HepG2 (cell line): ENCODE data around the gene PTPRF. TPM values are rescaled to one million over a fixed set of nuclear protein-coding genes. Genes with fewer than 3 reads are reported as not detected.

Experiments used
- ATAC-seq: fragments of 200-7000 bp; cut with Tn5 transposase; 3 replicates; pipeline ENCODE4 v1.9.1; 2020; ENCODE audit warnings: mild to moderate bottlenecking, moderate library complexity
- BruUV-seq: library from RNA; stranded (reverse); fragments of 400-500 nt; replicated peaks from 2 replicates; lab custom pipeline; 2021; lab: Mats Ljungman, UMichigan
- CTCF ChIA-PET: fragments of 300-600 bp; formaldehyde crosslinking; extraction: SDS; loops from one replicate; lab custom pipeline; 2021; ENCODE audit warnings: low total read pairs, inconsistent platforms, low intra/inter-chr PET ratio; lab: Yijun Ruan, JAX
- POLR2A ChIA-PET: fragments of 350-600 bp; sonication (Branson Sonifier 250); formaldehyde crosslinking; loops from one replicate; lab custom pipeline; 2020; ENCODE audit warnings: antibody characterized with exemption, inconsistent platforms; lab: Yijun Ruan, JAX
- DNase-seq: peaks from one replicate; pipeline ENCODE4 v3.0.0-alpha.2; 2015; ENCODE audit warnings: low spot score
- FAIRE-seq: peaks from 3 replicates; lab custom pipeline; 2011; peaks lifted over from hg19 to GRCh38; lab: Jason Lieb, UNC
- H2AFZ ChIP-seq: one replicate; pipeline ENCODE4 v1.6.1; 2011; ENCODE audit warnings: low read length, inconsistent platforms
- H3K27ac ChIP-seq: fragments of 300-600 bp; 3 replicates; pipeline ENCODE4 v1.8.0; 2011; ENCODE audit warnings: mixed run types, mild to moderate bottlenecking, mixed read lengths, low read length, inconsistent platforms; ENCODE audit not compliant: insufficient read depth; ENCODE audit errors: extremely low read length
- H3K27me3 ChIP-seq, 2 experiments: fragments of 200-600 bp in 1 of 2; 2 replicates in 1 of 2; 3 replicates in 1 of 2; pipeline versions ENCODE4 v1.6.0 to v1.8.0; 2011; ENCODE audit warnings: low read length in 2 of 2, mild to moderate bottlenecking in 2 of 2, moderate library complexity in 2 of 2, inconsistent platforms in 1 of 2; ENCODE audit not compliant: insufficient read depth in 2 of 2, control insufficient read depth in 1 of 2
- H3K36me3 ChIP-seq, 2 experiments: fragments of 200-600 bp in 1 of 2; replicated peaks in 1 of 2; 2 replicates in 1 of 2; 3 replicates in 1 of 2; pipeline versions ENCODE4 v1.5.1 to v1.8.0; 2011; ENCODE audit warnings: low read length in 2 of 2, inconsistent platforms in 1 of 2; ENCODE audit not compliant: insufficient read depth in 2 of 2, control insufficient read depth in 1 of 2
- H3K4me1 ChIP-seq: 2 replicates; pipeline ENCODE4 v1.5.1; 2012; ENCODE audit warnings: low read length, inconsistent platforms; ENCODE audit not compliant: insufficient read depth
- H3K4me2 ChIP-seq: 2 replicates; pipeline ENCODE4 v1.6.0; 2011; ENCODE audit warnings: low read depth, low read length, inconsistent platforms
- H3K4me3 ChIP-seq, 3 experiments: fragments of 200-600 bp in 1 of 3; sonication (generic), shearing (Covaris generic) in 1 of 3; replicated peaks in 1 of 3; 2 replicates each; pipeline ENCODE4 v1.5.1; 2011 to 2016; ENCODE audit warnings: low read length in 3 of 3, inconsistent platforms in 2 of 3, low read depth in 2 of 3, mild to moderate bottlenecking in 2 of 3, control low read depth in 1 of 3, mixed read lengths in 1 of 3; ENCODE audit not compliant: insufficient read depth in 1 of 3
- H3K79me2 ChIP-seq: one replicate; pipeline ENCODE4 v1.6.1; 2011; ENCODE audit warnings: low read length, inconsistent platforms; ENCODE audit not compliant: insufficient read depth
- H3K9ac ChIP-seq: 2 replicates; pipeline ENCODE4 v1.6.0; 2011; ENCODE audit warnings: mild to moderate bottlenecking, low read depth, low read length, inconsistent platforms; ENCODE audit not compliant: insufficient read depth
- H3K9me3 ChIP-seq: 2 replicates; pipeline ENCODE4 v1.5.1; 2012; ENCODE audit warnings: mild to moderate bottlenecking, low read length
- H4K20me1 ChIP-seq: 2 replicates; pipeline ENCODE4 v1.6.0; 2011; ENCODE audit warnings: inconsistent platforms, mild to moderate bottlenecking, low read length, moderate library complexity; ENCODE audit not compliant: insufficient read depth
- AGO2 ChIP-seq: fragments of 200-400 bp; formaldehyde crosslinking; optimal IDR thresholded peaks from 2 replicates; pipeline ENCODE3; 2017; ENCODE audit warnings: mild to moderate bottlenecking, low read depth, low read length, moderate library complexity
- FOXO1 ChIP-seq: sonication (generic); formaldehyde crosslinking; IDR thresholded peaks from 2 replicates; pipeline ENCODE4 v1.4.0; 2020; ENCODE audit warnings: missing genetic modification reagents
- TCF7L2 ChIP-seq: IDR thresholded peaks from 2 replicates; pipeline ENCODE4 v1.6.1; 2011; ENCODE audit warnings: mild to moderate bottlenecking, low read depth, low read length, moderate library complexity
- ZBTB7B ChIP-seq: sonication (generic); formaldehyde crosslinking; IDR thresholded peaks from 2 replicates; pipeline ENCODE4 v1.4.0; 2020; ENCODE audit warnings: missing genetic modification reagents
- WGBS: methylation state at CpG from one replicate; pipeline ENCODE4 v1.1.6; 2017; ENCODE audit warnings: low lambda C conversion rate; 5-methylcytosine and 5-hydroxymethylcytosine counted together
- in situ Hi-C: cut with HindIII; loops from 2 replicates; pipeline ENCODE4 v1.10.0; 2017; ENCODE audit warnings: low pct_unique_long_range_greater_than_20kb; ENCODE audit not compliant: extremely low pct_ligation_motif_present
- intact Hi-C: fragments of 100-400 bp; cut with micrococcal nuclease; formaldehyde crosslinking; loops from one replicate; pipeline ENCODE4 v1.10.0; 2022; ENCODE audit not compliant: unreplicated experiment
- polyA plus RNA-seq, 8 experiments: library from polyadenylated mRNA; depleted of rRNA in 3 of 8; stranded (reverse) in 7 of 8; unstranded in 1 of 8; fragments of >200 nt; fragmentation: Illumina TruSeq in 4 of 8; extraction: Trizol in 4 of 8; gene quantifications; 2 replicates each; pipeline versions ENCODE4 v1.2.1 to v1.2.3, GENCODE V29; 2011 to 2016; ENCODE audit warnings: low read depth in 4 of 8, missing spikeins in 1 of 8, mixed read lengths in 1 of 8; ENCODE audit not compliant: insufficient read depth in 1 of 8
- total RNA-seq, 5 experiments: library from RNA; depleted of rRNA; stranded (reverse); fragments of >200 nt; fragmentation: Illumina TruSeq; extraction: Trizol; gene quantifications; 2 replicates each; pipeline ENCODE4 v1.2.3, GENCODE V29; 2016; ENCODE audit warnings: low read depth in 1 of 5
- TF ChIP-seq, protein P1 (sequence below): sonication (generic); formaldehyde crosslinking; IDR thresholded peaks from 2 replicates; pipeline ENCODE4 v1.4.0; 2020; ENCODE audit warnings: missing genetic modification reagents

The PTPRF gene
- total and polyA plus RNA-seq, 2 of the 13 experiments (the other 11 are each of a cell fraction or from before 2014, with no cell fraction given): 55.9 to 167 TPM

GRCh38 chr1:43620956-43621355 lies 90.3 kb downstream of the PTPRF start:
- Histone ChIP-seq H3K36me3 (peaks cover 41 to 68% of the 10 kb centered on the region in 2 experiments), H3K4me1 (no peaks in the 10 kb centered on the region), H3K9me3 (no peaks in the 10 kb centered on the region), H3K4me3 (no peak overlapping the region)
- ChIA-PET CTCF (no interaction called here), POLR2A (no interaction called here)
- 100% methylated on average over 2 of the region's 16 CpGs for WGBS
- no peak for FAIRE-seq
- in situ Hi-C loops (no loop called here), intact Hi-C loops (no loop called here)
- no TSS peak for BruUV-seq
- TF ChIP-seq AGO2 (peak; percentile 39), TCF7L2 (no peak)
- TF ChIP-seq, all 625 proteins: peak for 1
- no peak overlapping the region for H3K9ac ChIP-seq
- H3K27me3 ChIP-seq: no peaks in the 10 kb centered on the region
- no peak overlapping the region for H3K4me2 ChIP-seq
- no peak overlapping the region for H3K27ac ChIP-seq
- no peaks in the 10 kb centered on the region for H3K79me2 ChIP-seq
- ATAC-seq (no peak), DNase-seq (no peak)
- H2AFZ ChIP-seq: no peak overlapping the region
- no peaks in the 10 kb centered on the region for H4K20me1 ChIP-seq

GRCh38 chr1:43621386-43621785 lies 90.7 kb downstream of the PTPRF start:
- H4K20me1 ChIP-seq: no peaks in the 10 kb centered on the region
- BruUV-seq: no TSS peak
- in situ Hi-C loops: no loop called here

More at GRCh38 chr1:43621386-43621785, 90.7 kb downstream of the PTPRF start:
- no peaks in the 10 kb centered on the region for H3K27me3 ChIP-seq
- FAIRE-seq (no peak), DNase-seq (no peak), ATAC-seq (no peak)
- H3K4me3 ChIP-seq: no peak overlapping the region
- H3K79me2 ChIP-seq: no peaks in the 10 kb centered on the region
- no peak overlapping the region for H3K4me2 ChIP-seq
- ChIA-PET POLR2A (no interaction called here), CTCF (no interaction called here)
- H3K4me1 ChIP-seq: no peaks in the 10 kb centered on the region
- H2AFZ ChIP-seq: no peak overlapping the region
- no peaks in the 10 kb centered on the region for H3K9me3 ChIP-seq
- H3K27ac ChIP-seq: no peak overlapping the region
- 98% methylated on average over 3 of the region's 3 CpGs for WGBS
- TF ChIP-seq FOXO1 (CRISPR knock-in tag) (no peak), ZBTB7B (no peak)
- TF ChIP-seq, protein P1, sequence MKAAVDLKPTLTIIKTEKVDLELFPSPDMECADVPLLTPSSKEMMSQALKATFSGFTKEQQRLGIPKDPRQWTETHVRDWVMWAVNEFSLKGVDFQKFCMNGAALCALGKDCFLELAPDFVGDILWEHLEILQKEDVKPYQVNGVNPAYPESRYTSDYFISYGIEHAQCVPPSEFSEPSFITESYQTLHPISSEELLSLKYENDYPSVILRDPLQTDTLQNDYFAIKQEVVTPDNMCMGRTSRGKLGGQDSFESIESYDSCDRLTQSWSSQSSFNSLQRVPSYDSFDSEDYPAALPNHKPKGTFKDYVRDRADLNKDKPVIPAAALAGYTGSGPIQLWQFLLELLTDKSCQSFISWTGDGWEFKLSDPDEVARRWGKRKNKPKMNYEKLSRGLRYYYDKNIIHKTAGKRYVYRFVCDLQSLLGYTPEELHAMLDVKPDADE (CRISPR knock-in tag): no peak
- no peak overlapping the region for H3K9ac ChIP-seq
- peaks cover 40 to 64% of the 10 kb centered on the region in 2 experiments for H3K36me3 ChIP-seq
- intact Hi-C loops: no loop called here
